Measurements from ENCODE around the gene RXRA.

RXRA gene

DNA sequence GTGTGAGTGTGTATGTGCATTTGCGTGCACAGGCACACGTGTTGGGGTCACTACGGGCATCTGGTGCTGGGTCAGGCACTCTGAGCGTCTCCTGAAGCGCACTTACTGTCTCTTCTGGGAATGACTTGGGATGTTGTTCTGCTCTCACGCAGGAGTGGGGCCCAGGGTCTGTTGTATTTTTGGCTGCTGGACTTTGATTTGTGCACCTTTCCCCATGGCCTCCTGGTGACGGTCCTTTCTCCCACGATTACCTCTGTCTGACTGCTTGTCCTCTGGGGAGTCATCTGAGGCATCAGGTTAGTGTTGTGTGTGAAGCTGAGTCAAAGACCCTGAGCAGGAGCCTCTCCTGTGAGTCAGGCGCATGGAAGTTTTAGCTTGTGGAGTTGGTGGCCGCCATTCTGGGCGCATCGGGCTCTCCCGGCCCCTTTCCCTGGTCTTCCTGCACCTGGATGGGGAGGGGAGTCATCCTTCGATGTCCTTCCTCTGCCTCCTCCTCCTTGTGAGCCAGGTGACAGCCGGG is 62.1 kb downstream of the RXRA start:
- TF ChIP-seq, protein P1, sequence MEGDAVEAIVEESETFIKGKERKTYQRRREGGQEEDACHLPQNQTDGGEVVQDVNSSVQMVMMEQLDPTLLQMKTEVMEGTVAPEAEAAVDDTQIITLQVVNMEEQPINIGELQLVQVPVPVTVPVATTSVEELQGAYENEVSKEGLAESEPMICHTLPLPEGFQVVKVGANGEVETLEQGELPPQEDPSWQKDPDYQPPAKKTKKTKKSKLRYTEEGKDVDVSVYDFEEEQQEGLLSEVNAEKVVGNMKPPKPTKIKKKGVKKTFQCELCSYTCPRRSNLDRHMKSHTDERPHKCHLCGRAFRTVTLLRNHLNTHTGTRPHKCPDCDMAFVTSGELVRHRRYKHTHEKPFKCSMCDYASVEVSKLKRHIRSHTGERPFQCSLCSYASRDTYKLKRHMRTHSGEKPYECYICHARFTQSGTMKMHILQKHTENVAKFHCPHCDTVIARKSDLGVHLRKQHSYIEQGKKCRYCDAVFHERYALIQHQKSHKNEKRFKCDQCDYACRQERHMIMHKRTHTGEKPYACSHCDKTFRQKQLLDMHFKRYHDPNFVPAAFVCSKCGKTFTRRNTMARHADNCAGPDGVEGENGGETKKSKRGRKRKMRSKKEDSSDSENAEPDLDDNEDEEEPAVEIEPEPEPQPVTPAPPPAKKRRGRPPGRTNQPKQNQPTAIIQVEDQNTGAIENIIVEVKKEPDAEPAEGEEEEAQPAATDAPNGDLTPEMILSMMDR (IDR thresholded peaks at IDR 0.05; ENCODE audit: low read depth, low read length), result no peak

DNA sequence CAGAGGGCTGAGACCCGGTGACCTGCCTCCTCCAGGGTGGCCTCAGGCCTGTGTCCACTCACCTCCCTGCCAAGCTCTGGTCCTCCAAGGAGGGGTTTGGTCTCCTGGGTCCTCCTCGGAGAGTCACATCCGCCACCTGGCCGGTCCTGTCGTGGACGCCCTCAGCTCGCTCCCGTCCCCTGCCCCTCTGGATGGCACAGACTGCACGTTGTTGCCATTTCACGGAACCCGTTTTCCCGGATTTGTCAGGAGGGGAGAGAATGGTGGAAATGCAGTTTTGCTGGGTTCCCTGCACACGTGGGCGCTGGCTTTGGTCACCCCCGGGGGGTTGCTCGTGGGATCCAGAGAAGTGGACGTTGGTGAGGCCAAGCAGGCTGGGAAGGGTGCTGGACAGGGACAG is 62.7 kb downstream of the RXRA start:
- H3K4me3 ChIP-seq (replicated peaks in 1 of 2; ENCODE audit: low read depth in 2 of 2, low read length in 2 of 2), result no peak overlapping the region
- TF ChIP-seq, protein P1 (IDR thresholded peaks at IDR 0.05; ENCODE audit: low read depth, low read length), result no peak
- DNase-seq (ENCODE audit: low read depth in 2 of 2), result no peak

More for the DNA sequence above, 62.1 kb downstream of the RXRA start:
- no peak for DNase-seq (ENCODE audit: low read depth in 2 of 2)
- H3K4me3 ChIP-seq (replicated peaks in 1 of 2; ENCODE audit: low read depth in 2 of 2, low read length in 2 of 2), result no peak overlapping the region

DNA sequence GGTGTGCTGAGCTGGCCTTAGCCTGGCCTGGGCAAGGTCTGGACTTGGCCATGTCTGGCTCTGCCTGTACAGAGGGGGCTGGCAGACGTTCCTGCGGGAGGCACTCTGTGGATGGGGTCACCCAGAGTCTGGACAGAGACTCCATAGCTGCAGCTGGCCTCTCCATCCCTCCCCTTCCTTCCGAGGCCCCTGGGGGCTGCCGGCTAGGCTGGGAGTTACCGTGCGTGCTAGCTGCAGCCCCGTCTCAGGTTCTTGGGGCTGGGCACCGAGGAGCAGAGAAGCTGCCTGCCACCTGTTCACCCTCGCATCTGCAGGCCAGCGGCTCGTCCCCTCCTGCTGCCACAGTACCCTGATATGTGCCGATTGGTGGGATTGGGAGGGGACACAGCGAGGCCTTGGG is 63.4 kb downstream of the RXRA start:
- H3K4me3 ChIP-seq (replicated peaks in 1 of 2; ENCODE audit: low read depth in 2 of 2, low read length in 2 of 2), result no peak overlapping the region
- DNase-seq (ENCODE audit: low read depth in 2 of 2), result no peak
- TF ChIP-seq, protein P1 (IDR thresholded peaks at IDR 0.05; ENCODE audit: low read depth, low read length), result no peak

DNA sequence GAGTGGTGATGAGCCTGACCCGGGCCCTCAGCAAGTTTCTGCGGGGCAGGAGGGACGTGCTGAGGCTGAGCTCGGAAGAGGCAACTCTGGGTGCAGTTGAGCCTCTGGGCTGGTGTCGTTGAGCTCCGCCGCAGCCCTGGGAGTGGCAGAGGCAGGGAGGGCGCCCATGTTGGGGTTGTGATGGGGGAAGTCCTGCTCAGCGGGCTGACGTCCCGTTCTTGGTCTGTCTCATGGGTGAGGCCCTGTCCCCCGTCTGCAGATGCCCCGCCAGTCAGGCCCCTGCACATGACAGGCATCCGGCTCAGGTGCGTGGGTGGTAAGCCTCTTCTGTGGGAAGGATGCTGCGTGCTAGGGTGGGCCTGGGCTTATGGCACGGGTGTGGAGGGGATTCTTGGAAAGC is 64.3 kb downstream of the RXRA start:
- no peak for DNase-seq (ENCODE audit: low read depth in 2 of 2)
- H3K4me3 ChIP-seq (replicated peaks in 1 of 2; ENCODE audit: low read depth in 2 of 2, low read length in 2 of 2), result no peak overlapping the region
- TF ChIP-seq, protein P1 (IDR thresholded peaks at IDR 0.05; ENCODE audit: low read depth, low read length), result no peak

DNA sequence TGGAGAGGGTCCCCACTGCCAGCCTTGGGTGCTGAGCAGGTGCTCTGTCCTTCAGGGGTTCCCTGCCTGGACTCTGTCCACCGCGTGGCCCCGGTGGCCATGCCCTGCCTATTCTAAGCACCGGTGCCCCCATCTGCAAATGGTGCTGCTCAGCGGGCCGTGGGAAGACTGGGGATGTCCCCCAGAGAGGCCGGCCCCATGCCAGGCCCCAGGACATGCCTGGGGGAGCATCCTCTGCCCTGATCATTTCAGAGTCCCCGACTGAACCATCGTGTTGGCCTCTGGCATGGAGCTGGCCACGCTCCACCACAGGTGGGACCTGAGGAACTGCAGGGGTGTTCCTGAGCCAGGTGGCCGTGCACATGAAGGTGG is 64.7 kb downstream of the RXRA start:
- TF ChIP-seq, protein P1 (IDR thresholded peaks at IDR 0.05; ENCODE audit: low read depth, low read length), result no peak
- no peak for DNase-seq (ENCODE audit: low read depth in 2 of 2)
- no peak overlapping the region for H3K4me3 ChIP-seq (replicated peaks in 1 of 2; ENCODE audit: low read depth in 2 of 2, low read length in 2 of 2)

DNA sequence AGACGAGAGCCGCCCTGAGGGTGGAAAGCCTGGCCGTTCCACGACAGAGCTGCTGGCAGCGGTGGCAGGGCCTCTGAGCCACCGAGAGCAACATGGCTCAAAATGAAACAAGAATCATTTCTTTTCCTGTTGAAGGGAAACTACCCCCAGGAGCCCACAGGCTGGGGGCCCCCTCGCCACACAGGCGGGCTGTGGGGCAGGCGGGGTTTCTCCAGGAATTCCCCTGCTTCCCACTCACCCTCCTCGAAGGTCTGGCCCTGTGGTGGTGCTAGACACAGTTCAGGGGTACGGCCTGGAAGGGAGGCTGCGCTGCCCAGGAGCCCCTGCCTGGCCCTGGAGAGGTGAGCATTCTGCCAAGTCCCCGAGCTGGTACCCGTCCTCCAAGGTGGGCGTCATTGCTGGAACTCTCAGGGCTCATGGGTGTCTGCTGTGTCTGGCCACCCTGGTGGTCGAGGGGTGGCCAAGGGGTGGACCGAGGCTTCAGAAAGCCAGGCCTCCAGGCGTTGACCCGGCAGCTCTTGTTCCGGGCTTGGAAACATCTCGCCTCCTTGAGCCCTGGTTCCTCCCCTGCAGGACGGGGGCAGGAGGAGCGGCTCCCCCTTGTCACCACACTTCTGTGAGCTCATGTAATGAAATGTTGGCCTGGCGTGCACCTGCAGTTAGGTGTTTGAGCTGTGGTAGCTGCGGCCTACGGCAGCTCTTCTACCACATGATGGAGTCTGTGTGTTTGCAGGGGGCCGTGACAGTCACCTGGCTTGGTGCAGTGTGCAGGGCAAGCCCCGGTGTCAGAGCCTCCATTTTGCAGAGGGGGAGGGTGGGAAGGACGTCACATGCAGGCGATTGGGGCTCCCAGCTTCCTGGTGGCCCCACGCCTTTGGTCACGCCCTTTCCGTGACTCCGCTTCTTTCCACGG is 65.3 kb downstream of the RXRA start:
- no peak overlapping the region for H3K4me3 ChIP-seq (replicated peaks in 1 of 2; ENCODE audit: low read depth in 2 of 2, low read length in 2 of 2)
- TF ChIP-seq, protein P1 (IDR thresholded peaks at IDR 0.05; ENCODE audit: low read depth, low read length), result no peak
- DNase-seq (ENCODE audit: low read depth in 2 of 2), result no peak

Measured in cardiac fibroblast (primary cell).